ENCODE results near the gene CTDSPL. TPM values are rescaled to one million over a fixed set of nuclear protein-coding genes. Genes with fewer than 3 reads are reported as not detected.

The CTDSPL gene
- total and polyA plus RNA-seq, 2 of the 8 experiments (the other 6 are each of a cell fraction or from before 2014, with no cell fraction given) = 20.3 to 42.2 TPM

DNA sequence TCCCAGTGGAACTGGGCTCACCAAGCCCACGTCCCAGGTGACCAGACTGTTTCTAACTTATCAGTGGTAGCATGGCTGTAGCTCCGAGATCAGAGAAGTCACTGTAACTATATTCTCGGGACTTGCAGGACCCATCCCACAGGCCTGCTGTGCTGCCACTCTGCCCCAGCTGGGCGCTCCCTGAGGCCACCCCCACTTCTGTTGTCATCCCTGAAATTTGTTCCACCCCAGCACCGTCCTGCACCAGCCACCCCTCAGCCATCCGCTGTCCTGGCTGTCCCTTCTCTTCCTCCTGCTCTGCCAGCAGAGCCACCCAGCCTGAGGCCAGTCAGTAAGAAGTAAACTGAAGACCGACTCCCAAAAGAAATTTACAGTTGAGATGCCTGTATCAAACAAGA, 95.9 kb downstream of the CTDSPL start:
- Histone ChIP-seq H3K4me1 (replicated peaks in 1 of 4; ENCODE audit: control insufficient read depth in 3 of 4, insufficient read depth in 4 of 4, low read length in 3 of 4) (peaks cover 0 to 16% (median 9%) of the 10 kb centered on the region in 4 experiments; a peak in 3 of 7 replicates), H2AK5ac (ENCODE audit: low read depth, low read length) (no peak overlapping the region), H3K27ac (ENCODE audit: low read depth, low read length) (no peak overlapping the region), H3K27me3 (replicated peaks in 1 of 4; ENCODE audit: control insufficient read depth in 3 of 4, extremely low read depth in 1 of 4, insufficient read depth in 3 of 4, low read length in 3 of 4) (no peaks in the 10 kb centered on the region), H4K91ac (replicated peaks; ENCODE audit: insufficient read length, low read length) (no peak overlapping the region), H4K5ac (ENCODE audit: insufficient read length, low read depth, low read length) (no peak overlapping the region), H3K4ac (replicated peaks; ENCODE audit: insufficient read length, low read depth, low read length) (no peak overlapping the region), H2BK120ac (replicated peaks; ENCODE audit: low read depth, low read length) (no peak overlapping the region), H3K36me3 (ENCODE audit: control insufficient read depth in 2 of 4, insufficient read depth in 4 of 4, low read length in 3 of 4) (no peaks in the 10 kb centered on the region; a peak in 1 of 8 replicates), H3K14ac (ENCODE audit: insufficient read length) (no peak overlapping the region), H3K4me3 (ENCODE audit: extremely low read depth in 1 of 4, insufficient read depth in 2 of 4, low read depth in 3 of 4, low read length in 4 of 4) (no peak overlapping the region), H3K79me2 (ENCODE audit: control insufficient read depth in 1 of 2, insufficient read depth in 2 of 2, low read length in 2 of 2) (no peaks in the 10 kb centered on the region), H3K9me3 (ENCODE audit: insufficient read depth in 2 of 2, low read depth in 1 of 2, low read length in 1 of 2) (no peaks in the 10 kb centered on the region), H3K4me2 (ENCODE audit: insufficient read depth in 1 of 2, low read depth in 2 of 2, low read length in 2 of 2) (no peak overlapping the region), H3K9ac (replicated peaks in 1 of 4; ENCODE audit: extremely low read depth in 1 of 4, low read depth in 3 of 4, low read length in 3 of 4) (0 out of 7 replicates have a peak overlapping the region, but pooled peaks of 1 of the 4 experiments have one; percentile 16), H3K79me1 (ENCODE audit: low read depth, low read length) (no peaks in the 10 kb centered on the region), H4K20me1 (replicated peaks in 1 of 2; ENCODE audit: control insufficient read depth in 1 of 2, insufficient read depth in 2 of 2, low read length in 2 of 2) (no peaks in the 10 kb centered on the region), H3K23me2 (ENCODE audit: low read depth, low read length) (no peaks in the 10 kb centered on the region), H2BK5ac (ENCODE audit: low read depth, low read length) (0 out of 2 replicates have a peak overlapping the region, but pooled peaks have one; percentile 8), H3K56ac (replicated peaks; ENCODE audit: insufficient read length, low read depth, low read length) (no peak overlapping the region), H2AFZ (ENCODE audit: low read length) (no peak overlapping the region), H2BK15ac (ENCODE audit: low read length) (no peak overlapping the region), H2BK20ac (ENCODE audit: low read length) (no peak overlapping the region), H3K18ac (ENCODE audit: extremely low read depth, low read length) (no peak overlapping the region), H4K8ac (ENCODE audit: extremely low read depth, insufficient read depth, low read length) (no peak overlapping the region), H2BK12ac (ENCODE audit: low read depth, low read length) (peak overlapping the region; percentile 23; the same call in 1 of the 2 replicates), H3K23ac (ENCODE audit: insufficient read length) (no peak overlapping the region)
- WGBS, 2 experiments (ENCODE audit: extremely low coverage in 1 of 2, insufficient coverage in 1 of 2, insufficient read length in 1 of 2, insufficient replicate concordance in 2 of 2, low coverage in 1 of 2, low lambda C conversion rate in 2 of 2, missing lambda C conversion rate in 1 of 2) = 82% methylated on average over 7 of the region's 7 CpGs; no CpG with 5 or more reads in 1 of the 2 experiments
- POLR2A ChIA-PET (ENCODE audit: partially characterized antibody) = interaction anchor here (0.9 to 1.9 kb wide), 2 partner anchors 8 to 16 kb away, joined by 3 to 4 read pairs; no protein-coding TSS in a partner anchor
- CTCF ChIA-PET (ENCODE audit: partially characterized antibody) = interaction anchor here (0.8 to 4.1 kb wide), 8 partner anchors 9 to 132 kb away, joined by 3 to 32 read pairs (median 6); no protein-coding TSS in a partner anchor
- FAIRE-seq = no peak
- DNase-seq (ENCODE audit: low read depth in 1 of 2, low spot score in 2 of 2) = no peak
- TF ChIP-seq BCL11A (IDR thresholded peaks at IDR 0.05; ENCODE audit: low read depth in 2 of 2, low read length in 2 of 2) = no peak
- TF ChIP-seq KDM4A (IDR thresholded peaks at IDR 0.05; ENCODE audit: low read depth, low read length, severe bottlenecking) = no peak
- TF ChIP-seq, protein P1, sequence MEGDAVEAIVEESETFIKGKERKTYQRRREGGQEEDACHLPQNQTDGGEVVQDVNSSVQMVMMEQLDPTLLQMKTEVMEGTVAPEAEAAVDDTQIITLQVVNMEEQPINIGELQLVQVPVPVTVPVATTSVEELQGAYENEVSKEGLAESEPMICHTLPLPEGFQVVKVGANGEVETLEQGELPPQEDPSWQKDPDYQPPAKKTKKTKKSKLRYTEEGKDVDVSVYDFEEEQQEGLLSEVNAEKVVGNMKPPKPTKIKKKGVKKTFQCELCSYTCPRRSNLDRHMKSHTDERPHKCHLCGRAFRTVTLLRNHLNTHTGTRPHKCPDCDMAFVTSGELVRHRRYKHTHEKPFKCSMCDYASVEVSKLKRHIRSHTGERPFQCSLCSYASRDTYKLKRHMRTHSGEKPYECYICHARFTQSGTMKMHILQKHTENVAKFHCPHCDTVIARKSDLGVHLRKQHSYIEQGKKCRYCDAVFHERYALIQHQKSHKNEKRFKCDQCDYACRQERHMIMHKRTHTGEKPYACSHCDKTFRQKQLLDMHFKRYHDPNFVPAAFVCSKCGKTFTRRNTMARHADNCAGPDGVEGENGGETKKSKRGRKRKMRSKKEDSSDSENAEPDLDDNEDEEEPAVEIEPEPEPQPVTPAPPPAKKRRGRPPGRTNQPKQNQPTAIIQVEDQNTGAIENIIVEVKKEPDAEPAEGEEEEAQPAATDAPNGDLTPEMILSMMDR (IDR thresholded peaks at IDR 0.05; ENCODE audit: control extremely low read depth in 1 of 3, insufficient read depth in 1 of 3, low read depth in 1 of 3, low read length in 3 of 3) = no peak
- TF ChIP-seq, protein P2, sequence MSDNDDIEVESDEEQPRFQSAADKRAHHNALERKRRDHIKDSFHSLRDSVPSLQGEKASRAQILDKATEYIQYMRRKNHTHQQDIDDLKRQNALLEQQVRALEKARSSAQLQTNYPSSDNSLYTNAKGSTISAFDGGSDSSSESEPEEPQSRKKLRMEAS (IDR thresholded peaks at IDR 0.05) = no peak
- TF ChIP-seq CTBP2 (IDR thresholded peaks at IDR 0.05; ENCODE audit: borderline replicate concordance, insufficient read depth, insufficient read length, low read length) = no peak
- TF ChIP-seq SIRT6 (IDR thresholded peaks at IDR 0.05; ENCODE audit: low read length) = no peak
- TF ChIP-seq BRCA1 (IDR thresholded peaks at IDR 0.05; ENCODE audit: low read depth, low read length) = no peak
- TF ChIP-seq GABPA (IDR thresholded peaks at IDR 0.05; ENCODE audit: borderline replicate concordance, insufficient read depth, low read length) = no peak
